Measurements from ENCODE around the gene SLC25A26. TPM values are rescaled to one million over a fixed set of nuclear protein-coding genes. Genes with fewer than 3 reads are reported as not detected.
"Not testable (repeated sequence)": the region's sequence is repeated elsewhere in the genome, so short reads cannot be mapped to it uniquely, and the experiment has no call there.

Gene SLC25A26
- total RNA-seq, 1 experiment from 2014 or later, result 18.4 TPM

GRCh38 chr3:66413151-66413751, 192.4 kb downstream of the SLC25A26 start:
- H3K27ac ChIP-seq, result no peak overlapping the region
- peak in 1 of 2 experiments; percentile 8 for DNase-seq
- no peaks in the 10 kb centered on the region for H3K9me3 ChIP-seq (replicated peaks)
- no peaks in the 10 kb centered on the region for H3K36me3 ChIP-seq
- H3K4me3 ChIP-seq, result no peak overlapping the region
- no peaks in the 10 kb centered on the region for H3K4me1 ChIP-seq
- H3K27me3 ChIP-seq, result no peaks in the 10 kb centered on the region

- Histone ChIP-seq H3K27me3 (no peaks in the 10 kb centered on the region), H3K27ac (no peak overlapping the region), H3K9me3 (replicated peaks) (no peaks in the 10 kb centered on the region), H3K4me1 (no peaks in the 10 kb centered on the region), H3K4me3 (no peak overlapping the region), H3K36me3 (no peaks in the 10 kb centered on the region)
- no peak for DNase-seq
These were observed 194.0 kb downstream of the SLC25A26 start for GRCh38 chr3:66414846-66415245.

GRCh38 chr3:66415867-66416428, 195.1 kb downstream of the SLC25A26 start:
- Histone ChIP-seq H3K36me3 (no peaks in the 10 kb centered on the region), H3K4me1 (no peaks in the 10 kb centered on the region), H3K4me3 (no peak overlapping the region), H3K27ac (no peak overlapping the region), H3K9me3 (replicated peaks) (no peaks in the 10 kb centered on the region), H3K27me3 (no peaks in the 10 kb centered on the region)
- no peak for DNase-seq

- H3K4me3 ChIP-seq, result no peak overlapping the region
- no peaks in the 10 kb centered on the region for H3K4me1 ChIP-seq
- no peaks in the 10 kb centered on the region for H3K9me3 ChIP-seq (replicated peaks)
- no peak overlapping the region for H3K27ac ChIP-seq
- no peak for DNase-seq
- no peaks in the 10 kb centered on the region for H3K36me3 ChIP-seq
- H3K27me3 ChIP-seq, result no peaks in the 10 kb centered on the region
These were observed 195.9 kb downstream of the SLC25A26 start for GRCh38 chr3:66416556-66417304.

GRCh38 chr3:66418475-66418931, 197.7 kb downstream of the SLC25A26 start:
- H3K27me3 ChIP-seq, result no peaks in the 10 kb centered on the region
- no peak overlapping the region for H3K27ac ChIP-seq
- H3K4me3 ChIP-seq, result no peak overlapping the region
- H3K36me3 ChIP-seq, result no peaks in the 10 kb centered on the region
- H3K9me3 ChIP-seq (replicated peaks), result no peaks in the 10 kb centered on the region
- DNase-seq, result no peak
- no peaks in the 10 kb centered on the region for H3K4me1 ChIP-seq

GRCh38 chr3:66419036-66419435, 198.2 kb downstream of the SLC25A26 start:
- no peaks in the 10 kb centered on the region for H3K27me3 ChIP-seq
- H3K4me1 ChIP-seq, result no peaks in the 10 kb centered on the region
- H3K27ac ChIP-seq, result no peak overlapping the region

GRCh38 chr3:66421144-66421543, 200.3 kb downstream of the SLC25A26 start:
- H3K4me1 ChIP-seq; H3K9me3 ChIP-seq (replicated peaks); H3K36me3 ChIP-seq; H3K4me3 ChIP-seq; DNase-seq; H3K27me3 ChIP-seq; H3K27ac ChIP-seq: not testable (repeated sequence)

More at GRCh38 chr3:66419036-66419435, 198.2 kb downstream of the SLC25A26 start:
- Histone ChIP-seq H3K4me3 (no peak overlapping the region), H3K36me3 (no peaks in the 10 kb centered on the region), H3K9me3 (replicated peaks) (no peaks in the 10 kb centered on the region)
- DNase-seq, result no peak

- not testable (repeated sequence) for DNase-seq; H3K27me3 ChIP-seq; H3K9me3 ChIP-seq (replicated peaks); H3K4me3 ChIP-seq; H3K27ac ChIP-seq; H3K36me3 ChIP-seq
- peaks cover 14% of the 10 kb centered on the region for H3K4me1 ChIP-seq
These were observed 201.1 kb downstream of the SLC25A26 start for GRCh38 chr3:66421893-66422292.

- no peak overlapping the region for H3K27ac ChIP-seq
- no peak overlapping the region for H3K4me3 ChIP-seq
- peaks cover 21% of the 10 kb centered on the region for H3K4me1 ChIP-seq
- H3K9me3 ChIP-seq (replicated peaks), result no peaks in the 10 kb centered on the region
- no peaks in the 10 kb centered on the region for H3K36me3 ChIP-seq
- no peaks in the 10 kb centered on the region for H3K27me3 ChIP-seq
- DNase-seq, result no peak
These were observed 203.0 kb downstream of the SLC25A26 start for GRCh38 chr3:66423791-66424190.

GRCh38 chr3:66425032-66425431, 204.2 kb downstream of the SLC25A26 start:
- Histone ChIP-seq H3K27me3 (no peaks in the 10 kb centered on the region), H3K36me3 (no peaks in the 10 kb centered on the region), H3K4me3 (no peak overlapping the region), H3K9me3 (replicated peaks) (no peaks in the 10 kb centered on the region), H3K27ac (no peak overlapping the region), H3K4me1 (peaks cover 27% of the 10 kb centered on the region)
- no peak for DNase-seq

- Histone ChIP-seq H3K27me3 (no peaks in the 10 kb centered on the region), H3K4me1 (peaks cover 27% of the 10 kb centered on the region), H3K36me3 (no peaks in the 10 kb centered on the region), H3K4me3 (no peak overlapping the region), H3K9me3 (replicated peaks) (no peaks in the 10 kb centered on the region), H3K27ac (no peak overlapping the region)
- DNase-seq, result peak; percentile 11 to 57
These were observed 204.8 kb downstream of the SLC25A26 start for GRCh38 chr3:66425576-66426114.

- H3K36me3 ChIP-seq, result no peaks in the 10 kb centered on the region
- DNase-seq, result no peak
- no peak overlapping the region for H3K27ac ChIP-seq
- peaks cover 27% of the 10 kb centered on the region for H3K4me1 ChIP-seq
- H3K9me3 ChIP-seq (replicated peaks), result no peaks in the 10 kb centered on the region
- no peaks in the 10 kb centered on the region for H3K27me3 ChIP-seq
- no peak overlapping the region for H3K4me3 ChIP-seq
These were observed 205.3 kb downstream of the SLC25A26 start for GRCh38 chr3:66426135-66426534.

GRCh38 chr3:66427352-66427751, 206.6 kb downstream of the SLC25A26 start:
- H3K27me3 ChIP-seq, result no peaks in the 10 kb centered on the region
- no peaks in the 10 kb centered on the region for H3K36me3 ChIP-seq
- H3K4me1 ChIP-seq, result peaks cover 27% of the 10 kb centered on the region
- no peak overlapping the region for H3K4me3 ChIP-seq
- no peaks in the 10 kb centered on the region for H3K9me3 ChIP-seq (replicated peaks)
- no peak overlapping the region for H3K27ac ChIP-seq
- no peak for DNase-seq

GRCh38 chr3:66427951-66428474, 207.2 kb downstream of the SLC25A26 start:
- H3K27ac ChIP-seq, result peak overlapping the region; percentile 31; the same call in 1 of the 2 replicates
- no peaks in the 10 kb centered on the region for H3K9me3 ChIP-seq (replicated peaks)
- no peak for DNase-seq

More at GRCh38 chr3:66427951-66428474, 207.2 kb downstream of the SLC25A26 start:
- Histone ChIP-seq H3K27me3 (no peaks in the 10 kb centered on the region), H3K36me3 (no peaks in the 10 kb centered on the region), H3K4me1 (peaks cover 27% of the 10 kb centered on the region), H3K4me3 (no peak overlapping the region)
